Hepatocyte (in vitro differentiated cells): Measurements from ENCODE around the gene ATXN7L3.

ENCODE experiments used
- EZH2 ChIP-seq: fragments of 200-600 bp; sonication (generic); IDR thresholded peaks from 2 replicates; pipeline ENCODE4 v1.6.1; 2016; ENCODE audit warnings: antibody characterized with exemption, mild to moderate bottlenecking, borderline replicate concordance
- EZH2phosphoT487 ChIP-seq: fragments of 200-600 bp; sonication (generic); IDR thresholded peaks from one replicate; pipeline ENCODE4 v1.6.1; 2018; ENCODE audit warnings: antibody characterized with exemption, mild to moderate bottlenecking, low read depth, moderate library complexity; ENCODE audit not compliant: unreplicated experiment, severe bottlenecking
- TF ChIP-seq, protein P1 (sequence below): fragments of 200-600 bp; sonication (generic); IDR thresholded peaks from 2 replicates; pipeline ENCODE4 v1.5.1; 2016; ENCODE audit warnings: antibody characterized with exemption, mild to moderate bottlenecking; ENCODE audit not compliant: poor library complexity

DNA sequence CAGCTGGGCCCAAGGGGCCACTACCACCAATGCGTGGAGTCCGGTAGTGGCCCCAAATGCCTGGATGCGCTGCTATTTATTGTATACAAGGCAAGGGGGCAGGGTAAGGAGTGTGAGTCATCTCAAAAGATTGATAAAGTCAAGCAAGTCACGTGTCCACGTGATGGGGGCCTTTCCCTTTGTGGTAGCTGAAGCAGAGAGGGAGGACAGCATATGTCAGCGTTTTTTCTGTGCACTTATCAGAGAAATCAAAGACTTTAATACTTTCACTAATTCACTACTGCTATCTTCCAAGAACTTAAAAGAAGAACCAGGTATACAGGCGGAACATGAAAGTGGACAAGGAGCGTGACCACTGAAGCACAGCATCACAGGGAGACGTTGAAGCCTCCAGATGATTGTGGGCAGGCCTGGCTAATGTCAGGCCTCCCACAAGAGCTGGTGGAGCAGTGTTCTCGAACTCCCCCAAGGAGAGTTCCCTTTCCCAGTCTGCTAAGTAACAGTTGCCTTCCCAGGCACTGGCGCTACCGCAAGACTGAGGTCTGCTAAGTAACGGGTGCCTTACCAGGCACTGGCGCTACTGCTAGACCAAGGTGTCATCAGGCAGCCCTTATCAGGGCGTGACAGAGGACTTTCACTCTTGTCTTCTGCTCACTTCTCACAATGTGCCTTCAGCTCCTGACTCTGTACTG, 40.0 kb downstream of the ATXN7L3 start:
- no peak for TF ChIP-seq EZH2
- TF ChIP-seq, protein P1, sequence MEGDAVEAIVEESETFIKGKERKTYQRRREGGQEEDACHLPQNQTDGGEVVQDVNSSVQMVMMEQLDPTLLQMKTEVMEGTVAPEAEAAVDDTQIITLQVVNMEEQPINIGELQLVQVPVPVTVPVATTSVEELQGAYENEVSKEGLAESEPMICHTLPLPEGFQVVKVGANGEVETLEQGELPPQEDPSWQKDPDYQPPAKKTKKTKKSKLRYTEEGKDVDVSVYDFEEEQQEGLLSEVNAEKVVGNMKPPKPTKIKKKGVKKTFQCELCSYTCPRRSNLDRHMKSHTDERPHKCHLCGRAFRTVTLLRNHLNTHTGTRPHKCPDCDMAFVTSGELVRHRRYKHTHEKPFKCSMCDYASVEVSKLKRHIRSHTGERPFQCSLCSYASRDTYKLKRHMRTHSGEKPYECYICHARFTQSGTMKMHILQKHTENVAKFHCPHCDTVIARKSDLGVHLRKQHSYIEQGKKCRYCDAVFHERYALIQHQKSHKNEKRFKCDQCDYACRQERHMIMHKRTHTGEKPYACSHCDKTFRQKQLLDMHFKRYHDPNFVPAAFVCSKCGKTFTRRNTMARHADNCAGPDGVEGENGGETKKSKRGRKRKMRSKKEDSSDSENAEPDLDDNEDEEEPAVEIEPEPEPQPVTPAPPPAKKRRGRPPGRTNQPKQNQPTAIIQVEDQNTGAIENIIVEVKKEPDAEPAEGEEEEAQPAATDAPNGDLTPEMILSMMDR, result no peak
- no peak for TF ChIP-seq EZH2phosphoT487
